ENCODE results near the gene DNPH1. TPM values are rescaled to one million over a fixed set of nuclear protein-coding genes. Genes with fewer than 3 reads are reported as not detected.

DNPH1 gene
- 60.7 and 96.4 TPM in 2 replicates for total RNA-seq

GRCh38 chr6:43228951-43229802, at the start of gene DNPH1:
Gene DNPH1 (minus strand): TSS chr6:43229481. CDS start chr6:43229456, 25 bp downstream.

GRCh38 chr6:43242908-43243663, 13.8 kb upstream of the DNPH1 start, which contains the start of gene TTBK1:
Gene TTBK1 (plus strand): TSS chr6:43243481. CDS start chr6:43246661, 3,180 bp downstream.

GRCh38 chr6:43181942-43182860, 47.1 kb downstream of the DNPH1 start, which contains the start of gene CUL9:
Gene CUL9 (plus strand): TSS chr6:43182196. CDS start chr6:43184311, 2,115 bp downstream.

Other genes starting within 250 kb of the DNPH1 start
- gene PPP2R5D, start 244.9 kb downstream of the DNPH1 start, total RNA-seq, result 35.6 and 39.7 TPM in 2 replicates
- 75.2 and 88.8 TPM in 2 replicates for gene MEA1, start 215.5 kb downstream of the DNPH1 start, total RNA-seq
- gene KLHDC3, start 215.2 kb downstream of the DNPH1 start, total RNA-seq, result 99.6 and 118 TPM in 2 replicates
- 68.4 and 69.9 TPM in 2 replicates for gene RRP36, start 207.9 kb downstream of the DNPH1 start, total RNA-seq
- 27.1 and 30.5 TPM in 2 replicates for gene CUL7, start 175.6 kb downstream of the DNPH1 start, total RNA-seq
- gene MRPL2, start 170.0 kb downstream of the DNPH1 start, total RNA-seq, result 14.3 and 17.7 TPM in 2 replicates
- 9.4 and 13.6 TPM in 2 replicates for gene KLC4, start 169.8 kb downstream of the DNPH1 start, total RNA-seq
- 82.6 and 84.1 TPM in 2 replicates for gene PTK7, start 153.2 kb downstream of the DNPH1 start, total RNA-seq
- gene SRF, start 58.2 kb downstream of the DNPH1 start, total RNA-seq, result 21.5 and 27.3 TPM in 2 replicates
- gene CUL9, start 47.3 kb downstream of the DNPH1 start, total RNA-seq, result 10.9 and 16.4 TPM in 2 replicates
- gene TTBK1, start 14.0 kb upstream of the DNPH1 start, total RNA-seq, result not detected in 2 replicates
- gene SLC22A7, start 68.8 kb upstream of the DNPH1 start, total RNA-seq, result not detected in 2 replicates
- gene CRIP3, start 79.3 kb upstream of the DNPH1 start, total RNA-seq, result not detected in 2 replicates
- gene ZNF318, start 140.2 kb upstream of the DNPH1 start, total RNA-seq, result 6.7 and 7.1 TPM in 2 replicates
- 9.9 and 18.0 TPM in 2 replicates for gene ABCC10, start 198.1 kb upstream of the DNPH1 start, total RNA-seq
- gene DLK2, start 226.1 kb upstream of the DNPH1 start, total RNA-seq, result 1.3 and 1.8 TPM in 2 replicates
- gene TJAP1, start 248.1 kb upstream of the DNPH1 start, total RNA-seq, result 13.0 and 17.3 TPM in 2 replicates

All from cardiac atrium fibroblast (primary cell).